SK-N-SH (cell line): ENCODE data around the gene PIK3R1.

Experiments
- CTCF ChIP-seq: fragments of 200-600 bp; sonication (generic); IDR thresholded peaks from 2 replicates; pipeline ENCODE4 v1.6.1; 2017; ENCODE audit warnings: antibody characterized with exemption, mild to moderate bottlenecking, moderate library complexity
- NFIC ChIP-seq: IDR thresholded peaks from 2 replicates; pipeline ENCODE4 v1.4.0; 2012; ENCODE audit warnings: borderline replicate concordance
- POLR2AphosphoS5 ChIP-seq: IDR thresholded peaks from 2 replicates; pipeline ENCODE4 v1.6.1; 2012; ENCODE audit warnings: low read depth, low read length
- RAD21 ChIP-seq: IDR thresholded peaks from 2 replicates; pipeline ENCODE4 v1.6.1; 2012; ENCODE audit warnings: mild to moderate bottlenecking, low read length
- SIN3A ChIP-seq: IDR thresholded peaks from 2 replicates; pipeline ENCODE4 v1.6.1; 2012; ENCODE audit warnings: low read depth, mild to moderate bottlenecking, low read length, moderate library complexity, borderline replicate concordance
- TAF1 ChIP-seq: IDR thresholded peaks from 2 replicates; pipeline ENCODE4 v1.6.1; 2012; ENCODE audit warnings: low read depth, mild to moderate bottlenecking, low read length, moderate library complexity, borderline replicate concordance
- TEAD4 ChIP-seq: IDR thresholded peaks from 2 replicates; pipeline ENCODE4 v1.4.0; 2012; ENCODE audit warnings: mild to moderate bottlenecking, borderline replicate concordance; ENCODE audit not compliant: insufficient read depth
- USF2 ChIP-seq: fragments of 150-350 bp; IDR thresholded peaks from 2 replicates; pipeline ENCODE4 v1.6.1; 2017; ENCODE audit warnings: antibody characterized with exemption, low read length, low read depth, borderline replicate concordance
- TF ChIP-seq, protein P1 (sequence below): IDR thresholded peaks from 2 replicates; pipeline ENCODE4 v1.4.0; 2012; ENCODE audit warnings: low read depth, borderline replicate concordance

DNA sequence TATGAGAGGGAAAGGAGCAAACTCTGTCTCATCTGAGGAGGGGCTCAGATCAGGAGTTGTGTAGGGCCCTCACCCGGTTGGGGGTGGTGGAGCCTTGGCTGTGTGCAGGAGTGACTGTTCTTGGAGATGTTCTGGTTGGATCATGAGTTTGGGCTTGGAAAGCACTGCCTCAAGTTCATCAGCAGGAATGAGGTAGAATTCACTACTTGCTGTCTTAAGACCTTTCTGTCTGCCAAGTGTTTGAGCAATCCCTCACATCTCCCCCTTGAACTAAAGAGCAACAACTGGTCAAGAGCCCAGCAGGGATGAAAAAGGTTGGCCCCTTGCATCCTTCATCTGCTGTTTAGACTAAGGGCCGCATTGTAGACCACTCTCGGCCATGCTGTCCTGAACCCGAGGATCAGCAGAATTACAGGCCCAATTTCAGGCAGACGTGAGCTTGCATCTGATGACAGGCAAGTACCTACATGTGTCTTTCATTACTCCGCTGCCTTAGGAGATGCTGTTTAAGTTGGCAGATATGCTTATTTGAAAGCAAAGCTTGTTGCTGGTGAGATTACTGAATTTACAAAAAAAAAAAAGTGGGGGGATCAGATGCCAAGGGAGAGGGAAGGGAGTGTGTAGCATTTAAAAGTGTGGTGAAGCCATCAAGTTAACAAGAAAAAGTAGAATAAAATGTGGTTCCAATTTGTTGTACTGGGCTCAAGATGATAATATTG is 36.4 kb downstream of the PIK3R1 start:
- TF ChIP-seq SIN3A: no peak
- peak; percentile 29; the same call in 1 of the 2 replicates for TF ChIP-seq RAD21
- no peak for TF ChIP-seq CTCF
- no peak for TF ChIP-seq POLR2AphosphoS5
- TF ChIP-seq TEAD4: no peak
- TF ChIP-seq TAF1: no peak
- TF ChIP-seq, protein P1, sequence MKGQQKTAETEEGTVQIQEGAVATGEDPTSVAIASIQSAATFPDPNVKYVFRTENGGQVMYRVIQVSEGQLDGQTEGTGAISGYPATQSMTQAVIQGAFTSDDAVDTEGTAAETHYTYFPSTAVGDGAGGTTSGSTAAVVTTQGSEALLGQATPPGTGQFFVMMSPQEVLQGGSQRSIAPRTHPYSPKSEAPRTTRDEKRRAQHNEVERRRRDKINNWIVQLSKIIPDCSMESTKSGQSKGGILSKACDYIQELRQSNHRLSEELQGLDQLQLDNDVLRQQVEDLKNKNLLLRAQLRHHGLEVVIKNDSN: no peak
- no peak for TF ChIP-seq USF2
- TF ChIP-seq NFIC: no peak
